LNCaP clone FGC (cell line): ENCODE measurements around the gene COPS8.

Source experiments
- DNase-seq: peaks from one replicate; pipeline ENCODE4 v3.0.0-alpha.2; 2011; ENCODE audit warnings: low read depth
- H3K4me3 ChIP-seq: 2 replicates; pipeline ENCODE4 v1.5.1; 2011; ENCODE audit warnings: mild to moderate bottlenecking, low read depth, low read length, control low read depth
- TF ChIP-seq, protein P1 (sequence below): IDR thresholded peaks from 2 replicates; pipeline ENCODE4 v1.5.1; 2012; ENCODE audit warnings: mild to moderate bottlenecking; ENCODE audit not compliant: control insufficient read depth, insufficient read depth; ENCODE audit errors: extremely low read depth

The COPS8 gene

DNA sequence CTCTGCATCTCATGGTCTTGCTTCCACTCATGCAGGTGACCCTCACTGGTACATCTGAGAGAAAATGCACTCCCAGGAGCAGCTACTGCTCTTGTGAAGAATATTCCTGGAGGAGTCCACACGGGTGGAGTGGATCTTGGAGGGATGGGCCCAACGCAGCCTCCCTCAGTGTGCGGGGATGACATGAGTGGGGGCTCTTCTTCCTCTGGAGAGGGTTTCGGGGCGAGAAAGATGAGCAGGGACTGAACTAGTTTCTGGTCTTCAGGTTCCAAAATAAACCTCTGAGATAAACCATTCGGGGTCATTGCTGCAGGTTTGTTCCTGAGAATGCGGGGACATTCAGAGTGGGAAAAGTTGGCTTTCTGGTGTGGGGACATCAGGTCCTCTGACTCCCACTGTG, 39.1 kb downstream of the COPS8 start:
- DNase-seq = no peak
- no peak overlapping the region for H3K4me3 ChIP-seq
- TF ChIP-seq, protein P1, sequence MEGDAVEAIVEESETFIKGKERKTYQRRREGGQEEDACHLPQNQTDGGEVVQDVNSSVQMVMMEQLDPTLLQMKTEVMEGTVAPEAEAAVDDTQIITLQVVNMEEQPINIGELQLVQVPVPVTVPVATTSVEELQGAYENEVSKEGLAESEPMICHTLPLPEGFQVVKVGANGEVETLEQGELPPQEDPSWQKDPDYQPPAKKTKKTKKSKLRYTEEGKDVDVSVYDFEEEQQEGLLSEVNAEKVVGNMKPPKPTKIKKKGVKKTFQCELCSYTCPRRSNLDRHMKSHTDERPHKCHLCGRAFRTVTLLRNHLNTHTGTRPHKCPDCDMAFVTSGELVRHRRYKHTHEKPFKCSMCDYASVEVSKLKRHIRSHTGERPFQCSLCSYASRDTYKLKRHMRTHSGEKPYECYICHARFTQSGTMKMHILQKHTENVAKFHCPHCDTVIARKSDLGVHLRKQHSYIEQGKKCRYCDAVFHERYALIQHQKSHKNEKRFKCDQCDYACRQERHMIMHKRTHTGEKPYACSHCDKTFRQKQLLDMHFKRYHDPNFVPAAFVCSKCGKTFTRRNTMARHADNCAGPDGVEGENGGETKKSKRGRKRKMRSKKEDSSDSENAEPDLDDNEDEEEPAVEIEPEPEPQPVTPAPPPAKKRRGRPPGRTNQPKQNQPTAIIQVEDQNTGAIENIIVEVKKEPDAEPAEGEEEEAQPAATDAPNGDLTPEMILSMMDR = no peak

DNA sequence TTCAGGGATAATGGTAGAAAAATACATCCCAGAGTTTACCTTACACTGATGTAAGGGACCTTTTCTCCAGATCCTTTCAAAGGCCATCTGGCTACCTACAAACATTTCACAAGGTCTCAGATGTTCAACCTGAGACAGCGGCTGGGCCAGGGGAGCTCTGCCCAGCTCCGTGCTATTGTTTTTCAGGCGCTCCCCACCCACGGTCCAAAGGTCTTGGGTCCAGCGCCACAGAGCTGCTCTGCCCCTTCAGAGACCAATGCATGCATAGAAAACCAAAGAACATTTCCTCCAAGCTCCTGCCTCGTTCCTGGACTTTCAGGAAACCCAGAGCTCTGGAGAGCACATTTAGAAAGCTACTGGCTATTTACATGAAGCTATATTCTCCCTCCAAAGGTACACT, 40.3 kb downstream of the COPS8 start:
- no peak overlapping the region for H3K4me3 ChIP-seq
- TF ChIP-seq, protein P1 = no peak
- no peak for DNase-seq

GRCh38 chr2:237126519-237127174, 41.0 kb downstream of the COPS8 start:
- TF ChIP-seq, protein P1 = no peak
- DNase-seq = no peak
- H3K4me3 ChIP-seq = no peak overlapping the region

DNA sequence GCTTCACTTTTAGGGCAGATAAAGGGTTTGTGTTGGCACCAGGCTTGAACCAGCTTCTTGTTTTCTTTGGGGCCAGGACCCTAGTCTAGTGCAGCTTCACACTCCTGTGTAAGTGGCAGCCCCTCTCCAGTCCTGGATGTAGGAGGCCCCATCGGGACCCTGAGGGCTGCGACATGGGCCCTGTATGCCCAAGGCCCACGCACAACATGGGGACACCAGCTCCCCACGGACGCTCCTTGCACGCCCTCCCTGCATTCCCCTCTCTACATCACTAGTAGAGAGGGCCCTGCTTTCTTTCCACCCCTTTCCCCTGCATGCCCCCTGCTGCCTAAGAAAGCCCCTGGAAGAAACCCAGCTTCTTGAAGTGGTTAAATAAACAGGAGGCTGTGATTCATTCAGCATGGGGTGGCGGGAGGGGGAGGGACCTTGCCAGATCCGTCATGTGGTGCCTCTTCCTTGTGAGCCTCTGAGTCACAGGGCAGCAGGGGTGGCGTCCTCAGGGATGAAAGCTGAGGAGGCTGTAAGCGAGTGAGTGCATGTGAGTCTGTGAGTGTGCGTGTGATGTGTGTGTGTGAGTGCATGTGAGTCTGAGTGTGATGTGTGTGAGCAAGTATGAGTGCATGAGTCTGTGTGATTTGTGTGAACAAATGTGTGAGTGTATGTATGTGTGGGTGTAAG, 42.5 kb downstream of the COPS8 start:
- TF ChIP-seq, protein P1 = no peak
- no peak overlapping the region for H3K4me3 ChIP-seq
- peak; percentile 28 for DNase-seq

- TF ChIP-seq, protein P1 = no peak
- DNase-seq = no peak
- H3K4me3 ChIP-seq = no peak overlapping the region
These were observed 43.3 kb downstream of the COPS8 start for GRCh38 chr2:237128845-237129592.

GRCh38 chr2:237129625-237130263, 44.1 kb downstream of the COPS8 start:
- no peak overlapping the region for H3K4me3 ChIP-seq
- DNase-seq = no peak

More at GRCh38 chr2:237129625-237130263, 44.1 kb downstream of the COPS8 start:
- TF ChIP-seq, protein P1 = no peak
